Lower leg skin (tissue), 3 donors: ENCODE measurements around the gene KLF2.

ENCODE experiments used
- CTCF ChIP-seq, 3 donors: fragments of 450-650 bp; IDR thresholded peaks; one replicate each; pipeline ENCODE4 v1.5.1; 2016; ENCODE audit warnings: antibody characterized with exemption in 3 of 3, mild to moderate bottlenecking in 3 of 3, moderate library complexity in 2 of 3
- POLR2A ChIP-seq, 2 donors: fragments of 450-650 bp; IDR thresholded peaks; one replicate each; pipeline ENCODE4 v1.6.1; 2016 to 2017; ENCODE audit warnings: antibody characterized with exemption in 2 of 2, mild to moderate bottlenecking in 1 of 2, moderate library complexity in 1 of 2

GRCh38 chr19:16373079-16373478 is 48.5 kb downstream of the KLF2 start:
- TF ChIP-seq CTCF (IDR thresholded peaks at IDR 0.05): no peak
- no peak for TF ChIP-seq POLR2A (IDR thresholded peaks at IDR 0.05)
